ENCODE data around the gene DNMT3B.

DNMT3B gene

DNA sequence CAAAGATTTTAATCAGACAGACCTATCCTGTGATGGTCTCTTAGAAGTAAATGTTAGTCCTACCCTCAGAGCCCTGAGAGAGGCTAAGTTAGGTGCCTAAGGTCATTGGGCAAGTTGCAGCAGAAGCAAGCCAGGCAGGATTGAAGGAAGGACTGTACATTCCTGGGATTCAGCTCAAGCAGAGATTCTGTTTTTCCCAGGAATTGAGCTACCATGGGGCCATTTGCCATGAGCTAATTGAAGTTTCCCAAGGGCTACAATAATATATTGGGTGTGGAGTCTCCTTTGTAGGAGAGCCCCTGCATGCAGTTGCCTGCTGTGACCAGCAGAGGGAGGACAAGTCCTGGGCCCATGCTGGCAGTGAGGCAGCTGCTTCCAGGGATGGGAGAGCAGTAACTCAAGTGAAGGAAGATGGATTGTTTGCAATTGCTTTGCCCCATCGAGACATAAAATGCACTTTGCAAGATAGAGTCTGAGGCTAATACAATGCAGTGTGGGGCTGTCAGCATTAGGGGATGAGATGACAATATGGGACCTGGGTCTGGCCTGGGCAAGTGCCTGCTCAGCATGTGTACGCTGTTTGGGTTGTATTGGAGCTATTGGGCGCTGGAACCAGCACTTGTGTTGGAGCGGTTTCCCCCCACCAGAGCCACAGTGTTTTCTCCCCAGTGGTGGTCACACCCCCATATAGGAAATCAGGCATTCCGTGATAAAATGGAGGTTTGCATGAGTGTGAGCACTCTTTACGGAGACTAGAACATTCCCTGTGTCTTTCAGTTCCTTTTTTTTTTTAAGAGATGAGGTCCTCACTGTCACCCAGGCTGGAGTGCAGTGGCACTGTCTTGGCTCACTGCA, 27.9 kb downstream of the DNMT3B start:
- Histone ChIP-seq H3K27ac (replicated peaks) (no peak overlapping the region), H3K27me3 (ENCODE audit: insufficient read depth, poor library complexity, severe bottlenecking) (no peaks in the 10 kb centered on the region), H3K4me3 (replicated peaks; ENCODE audit: insufficient read depth, low read length) (no peak overlapping the region)
- DNase-seq (ENCODE audit: low read depth in 1 of 2, low spot score in 1 of 2), result peak; percentile 38 to 75
- TF ChIP-seq, protein P1, sequence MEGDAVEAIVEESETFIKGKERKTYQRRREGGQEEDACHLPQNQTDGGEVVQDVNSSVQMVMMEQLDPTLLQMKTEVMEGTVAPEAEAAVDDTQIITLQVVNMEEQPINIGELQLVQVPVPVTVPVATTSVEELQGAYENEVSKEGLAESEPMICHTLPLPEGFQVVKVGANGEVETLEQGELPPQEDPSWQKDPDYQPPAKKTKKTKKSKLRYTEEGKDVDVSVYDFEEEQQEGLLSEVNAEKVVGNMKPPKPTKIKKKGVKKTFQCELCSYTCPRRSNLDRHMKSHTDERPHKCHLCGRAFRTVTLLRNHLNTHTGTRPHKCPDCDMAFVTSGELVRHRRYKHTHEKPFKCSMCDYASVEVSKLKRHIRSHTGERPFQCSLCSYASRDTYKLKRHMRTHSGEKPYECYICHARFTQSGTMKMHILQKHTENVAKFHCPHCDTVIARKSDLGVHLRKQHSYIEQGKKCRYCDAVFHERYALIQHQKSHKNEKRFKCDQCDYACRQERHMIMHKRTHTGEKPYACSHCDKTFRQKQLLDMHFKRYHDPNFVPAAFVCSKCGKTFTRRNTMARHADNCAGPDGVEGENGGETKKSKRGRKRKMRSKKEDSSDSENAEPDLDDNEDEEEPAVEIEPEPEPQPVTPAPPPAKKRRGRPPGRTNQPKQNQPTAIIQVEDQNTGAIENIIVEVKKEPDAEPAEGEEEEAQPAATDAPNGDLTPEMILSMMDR (IDR thresholded peaks at IDR 0.05; ENCODE audit: insufficient read depth, low read length), result peak; percentile 100
- TF ChIP-seq POLR2AphosphoS5 (IDR thresholded peaks at IDR 0.05; ENCODE audit: low read depth), result no peak
- no peak for TF ChIP-seq GABPA (IDR thresholded peaks at IDR 0.05; ENCODE audit: low read depth)
- TF ChIP-seq, protein P2, sequence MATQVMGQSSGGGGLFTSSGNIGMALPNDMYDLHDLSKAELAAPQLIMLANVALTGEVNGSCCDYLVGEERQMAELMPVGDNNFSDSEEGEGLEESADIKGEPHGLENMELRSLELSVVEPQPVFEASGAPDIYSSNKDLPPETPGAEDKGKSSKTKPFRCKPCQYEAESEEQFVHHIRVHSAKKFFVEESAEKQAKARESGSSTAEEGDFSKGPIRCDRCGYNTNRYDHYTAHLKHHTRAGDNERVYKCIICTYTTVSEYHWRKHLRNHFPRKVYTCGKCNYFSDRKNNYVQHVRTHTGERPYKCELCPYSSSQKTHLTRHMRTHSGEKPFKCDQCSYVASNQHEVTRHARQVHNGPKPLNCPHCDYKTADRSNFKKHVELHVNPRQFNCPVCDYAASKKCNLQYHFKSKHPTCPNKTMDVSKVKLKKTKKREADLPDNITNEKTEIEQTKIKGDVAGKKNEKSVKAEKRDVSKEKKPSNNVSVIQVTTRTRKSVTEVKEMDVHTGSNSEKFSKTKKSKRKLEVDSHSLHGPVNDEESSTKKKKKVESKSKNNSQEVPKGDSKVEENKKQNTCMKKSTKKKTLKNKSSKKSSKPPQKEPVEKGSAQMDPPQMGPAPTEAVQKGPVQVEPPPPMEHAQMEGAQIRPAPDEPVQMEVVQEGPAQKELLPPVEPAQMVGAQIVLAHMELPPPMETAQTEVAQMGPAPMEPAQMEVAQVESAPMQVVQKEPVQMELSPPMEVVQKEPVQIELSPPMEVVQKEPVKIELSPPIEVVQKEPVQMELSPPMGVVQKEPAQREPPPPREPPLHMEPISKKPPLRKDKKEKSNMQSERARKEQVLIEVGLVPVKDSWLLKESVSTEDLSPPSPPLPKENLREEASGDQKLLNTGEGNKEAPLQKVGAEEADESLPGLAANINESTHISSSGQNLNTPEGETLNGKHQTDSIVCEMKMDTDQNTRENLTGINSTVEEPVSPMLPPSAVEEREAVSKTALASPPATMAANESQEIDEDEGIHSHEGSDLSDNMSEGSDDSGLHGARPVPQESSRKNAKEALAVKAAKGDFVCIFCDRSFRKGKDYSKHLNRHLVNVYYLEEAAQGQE (IDR thresholded peaks at IDR 0.05; ENCODE audit: insufficient replicate concordance, low read depth), result no peak
- no peak for TF ChIP-seq SPI1 (IDR thresholded peaks at IDR 0.05; ENCODE audit: borderline replicate concordance, low read depth)

DNA sequence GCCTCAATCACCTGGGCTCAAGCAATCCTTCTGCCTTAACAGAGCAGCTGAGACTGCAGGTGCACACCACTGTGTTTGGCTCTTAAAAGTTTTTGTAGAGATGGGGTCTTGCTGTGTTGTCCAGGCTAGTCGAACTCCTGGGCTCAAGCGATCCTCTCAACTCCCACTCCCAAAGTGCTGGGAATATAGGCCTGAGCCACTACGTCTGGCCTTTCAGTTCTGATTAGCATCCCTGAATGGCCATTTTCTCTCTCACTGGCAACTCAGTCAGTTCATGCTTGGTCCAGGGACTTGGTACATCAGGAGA, 28.5 kb downstream of the DNMT3B start:
- no peak for DNase-seq (ENCODE audit: low read depth in 1 of 2, low spot score in 1 of 2)
- Histone ChIP-seq H3K27me3 (ENCODE audit: insufficient read depth, poor library complexity, severe bottlenecking) (no peaks in the 10 kb centered on the region), H3K4me3 (replicated peaks; ENCODE audit: insufficient read depth, low read length) (no peak overlapping the region), H3K27ac (replicated peaks) (no peak overlapping the region)
- TF ChIP-seq, protein P1 (IDR thresholded peaks at IDR 0.05; ENCODE audit: insufficient read depth, low read length), result no peak
- no peak for TF ChIP-seq POLR2AphosphoS5 (IDR thresholded peaks at IDR 0.05; ENCODE audit: low read depth)
- no peak for TF ChIP-seq SPI1 (IDR thresholded peaks at IDR 0.05; ENCODE audit: borderline replicate concordance, low read depth)

DNA sequence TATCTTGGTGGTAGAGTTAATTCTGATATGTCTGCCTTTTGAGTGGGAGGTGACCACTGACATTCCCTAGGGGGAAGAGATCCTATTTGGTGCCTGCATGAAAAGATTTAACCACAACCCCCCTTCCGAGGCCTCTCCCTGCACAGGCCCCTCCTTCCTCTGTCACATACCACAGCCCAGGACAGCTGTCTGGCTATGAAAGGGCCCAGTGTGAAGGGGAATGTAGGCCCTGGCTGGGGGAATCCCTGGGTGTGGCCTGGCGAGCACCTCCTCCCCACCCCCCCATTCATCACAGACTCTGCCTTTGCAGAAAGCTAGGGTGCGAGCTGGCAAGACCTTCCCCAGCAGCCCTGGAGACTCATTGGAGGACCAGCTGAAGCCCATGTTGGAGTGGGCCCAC, 30.1 kb downstream of the DNMT3B start:
- TF ChIP-seq SPI1 (IDR thresholded peaks at IDR 0.05; ENCODE audit: borderline replicate concordance, low read depth) (peak; percentile 1; the same call in 1 of the 2 replicates), POLR2AphosphoS5 (IDR thresholded peaks at IDR 0.05; ENCODE audit: low read depth) (0 out of 2 replicates have a peak, but pooled peaks have one; percentile 18)
- TF ChIP-seq, protein P1 (IDR thresholded peaks at IDR 0.05; ENCODE audit: insufficient read depth, low read length), result no peak
- DNase-seq (ENCODE audit: low read depth in 1 of 2, low spot score in 1 of 2), result peak; percentile 12 to 69
- Histone ChIP-seq H3K27ac (replicated peaks) (no peak overlapping the region), H3K4me3 (replicated peaks; ENCODE audit: insufficient read depth, low read length) (no peak overlapping the region), H3K27me3 (ENCODE audit: insufficient read depth, poor library complexity, severe bottlenecking) (no peaks in the 10 kb centered on the region)

DNA sequence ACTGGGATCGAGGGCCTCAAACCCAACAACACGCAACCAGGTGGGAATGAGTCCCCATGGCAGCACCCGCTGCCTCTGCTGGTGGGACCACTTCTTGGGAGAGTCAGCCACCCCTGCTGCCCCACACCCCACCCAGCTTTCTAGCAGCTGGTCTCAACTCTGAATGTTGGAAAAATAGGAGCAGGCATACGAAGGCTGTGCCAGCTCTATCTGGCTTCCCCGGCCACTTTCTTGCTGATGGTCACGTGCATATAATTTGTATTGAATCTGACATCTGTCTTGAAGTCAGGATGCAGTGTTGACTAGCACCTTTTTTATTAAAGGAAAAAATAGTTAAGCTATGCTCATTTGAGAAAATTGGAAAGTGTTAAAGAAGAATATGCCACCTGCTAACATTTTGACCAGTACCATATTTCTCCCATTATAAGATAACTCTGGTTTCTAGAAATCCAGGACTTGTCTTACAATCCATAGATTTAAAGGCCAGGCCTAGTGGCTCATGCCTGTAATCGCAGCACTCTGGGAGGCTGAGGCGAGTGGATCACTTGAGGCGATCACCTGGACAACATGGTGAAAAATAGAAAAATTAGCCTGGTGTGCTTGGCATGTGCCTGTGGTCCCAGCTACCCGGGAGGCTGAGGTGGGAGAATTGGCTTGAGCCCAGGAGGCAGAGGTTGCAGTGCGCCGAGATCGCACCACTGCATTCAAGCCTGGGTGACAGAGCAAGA, 30.7 kb downstream of the DNMT3B start:
- no peaks in the 10 kb centered on the region for H3K27me3 ChIP-seq (ENCODE audit: insufficient read depth, poor library complexity, severe bottlenecking)
- no peak for DNase-seq (ENCODE audit: low read depth in 1 of 2, low spot score in 1 of 2)
- no peak overlapping the region for H3K27ac ChIP-seq (replicated peaks)
- H3K4me3 ChIP-seq (replicated peaks; ENCODE audit: insufficient read depth, low read length), result no peak overlapping the region
- no peak for TF ChIP-seq POLR2AphosphoS5 (IDR thresholded peaks at IDR 0.05; ENCODE audit: low read depth)
- no peak for TF ChIP-seq SPI1 (IDR thresholded peaks at IDR 0.05; ENCODE audit: borderline replicate concordance, low read depth)
- TF ChIP-seq GABPA (IDR thresholded peaks at IDR 0.05; ENCODE audit: low read depth), result no peak
- TF ChIP-seq, protein P1 (IDR thresholded peaks at IDR 0.05; ENCODE audit: insufficient read depth, low read length), result no peak
- TF ChIP-seq, protein P2 (IDR thresholded peaks at IDR 0.05; ENCODE audit: insufficient replicate concordance, low read depth), result no peak
